Neuronal stem cell (in vitro differentiated cells): ENCODE measurements around the gene GALNT16.

Source experiments
- DNase-seq: peaks from one replicate; pipeline ENCODE4 v3.0.0-alpha.2; 2013; ENCODE audit warnings: low spot score
- H2AFZ ChIP-seq: one replicate; pipeline ENCODE4 v1.6.1; 2013; ENCODE audit warnings: mild to moderate bottlenecking, low read length, inconsistent platforms
- H2AK5ac ChIP-seq: 2 replicates; pipeline ENCODE4 v1.6.1; 2013; ENCODE audit warnings: low read depth, mild to moderate bottlenecking, inconsistent platforms, low read length, moderate library complexity, mixed read lengths
- H2BK120ac ChIP-seq: 2 replicates; pipeline ENCODE4 v1.6.1; 2013; ENCODE audit warnings: low read depth, mild to moderate bottlenecking, inconsistent platforms, low read length, moderate library complexity, mixed read lengths
- H2BK12ac ChIP-seq: one replicate; pipeline ENCODE4 v1.6.1; 2013; ENCODE audit warnings: low read length, inconsistent platforms
- H2BK15ac ChIP-seq: 2 replicates; pipeline ENCODE4 v1.6.1; 2013; ENCODE audit warnings: mild to moderate bottlenecking, low read length, inconsistent platforms, mixed read lengths
- H2BK5ac ChIP-seq: one replicate; pipeline ENCODE4 v1.6.1; 2013; ENCODE audit warnings: inconsistent platforms, mild to moderate bottlenecking, low read length, moderate library complexity
- H3K14ac ChIP-seq: one replicate; pipeline ENCODE4 v1.6.1; 2013; ENCODE audit warnings: low read length, inconsistent platforms
- H3K18ac ChIP-seq: 2 replicates; pipeline ENCODE4 v1.6.1; 2013; ENCODE audit warnings: low read length, inconsistent platforms
- H3K23ac ChIP-seq: 2 replicates; pipeline ENCODE4 v1.6.1; 2013; ENCODE audit warnings: low read depth, mild to moderate bottlenecking, mixed read lengths, low read length, inconsistent platforms; ENCODE audit not compliant: poor library complexity
- H3K27ac ChIP-seq: replicated peaks from 3 replicates; pipeline ENCODE4 v1.5.1; 2013; ENCODE audit warnings: low read length, inconsistent platforms
- H3K27me3 ChIP-seq, 3 experiments: 2 replicates each; pipeline ENCODE4 v1.6.1; 2013; ENCODE audit warnings: low read length in 3 of 3, mild to moderate bottlenecking in 2 of 3, inconsistent platforms in 1 of 3, low read depth in 1 of 3, mixed read lengths in 1 of 3, moderate library complexity in 1 of 3; ENCODE audit not compliant: control insufficient read depth in 3 of 3, insufficient read depth in 3 of 3
- H3K36me3 ChIP-seq, 2 donors: replicated peaks in 1 of 2; 2 replicates each; pipeline ENCODE4 v1.6.1; 2013; ENCODE audit warnings: low read length in 2 of 2; ENCODE audit not compliant: control insufficient read depth in 2 of 2, insufficient read depth in 2 of 2
- H3K4ac ChIP-seq: 2 replicates; pipeline ENCODE4 v1.6.1; 2013; ENCODE audit warnings: inconsistent platforms, mild to moderate bottlenecking, low read length, moderate library complexity
- H3K4me1 ChIP-seq, 2 donors: 1 replicate in 1 of 2; 2 replicates in 1 of 2; pipeline ENCODE4 v1.6.1; 2013; ENCODE audit warnings: low read length in 2 of 2, low read depth in 1 of 2; ENCODE audit not compliant: control insufficient read depth in 2 of 2, insufficient read depth in 1 of 2
- H3K4me2 ChIP-seq: one replicate; pipeline ENCODE4 v1.6.1; 2013; ENCODE audit warnings: mild to moderate bottlenecking, low read length, inconsistent platforms; ENCODE audit not compliant: insufficient read depth, poor library complexity, severe bottlenecking
- H3K4me3 ChIP-seq, 2 donors: 2 replicates each; pipeline ENCODE4 v1.5.1; 2013; ENCODE audit warnings: low read length in 2 of 2, mild to moderate bottlenecking in 2 of 2, inconsistent platforms in 1 of 2, moderate library complexity in 1 of 2
- H3K79me1 ChIP-seq: one replicate; pipeline ENCODE4 v1.6.1; 2013; ENCODE audit warnings: low read depth, mild to moderate bottlenecking, inconsistent platforms, low read length, moderate library complexity
- H3K9ac ChIP-seq: one replicate; pipeline ENCODE4 v1.6.1; 2013; ENCODE audit warnings: mild to moderate bottlenecking, low read depth, low read length, inconsistent platforms; ENCODE audit not compliant: poor library complexity
- H3K9me3 ChIP-seq, 2 donors: replicated peaks in 1 of 2; 2 replicates each; pipeline versions ENCODE3 to v1.6.1; 2013; ENCODE audit warnings: low read length in 2 of 2, mild to moderate bottlenecking in 2 of 2, inconsistent platforms in 1 of 2, low read depth in 1 of 2, mixed read lengths in 1 of 2, moderate library complexity in 1 of 2; ENCODE audit not compliant: control insufficient read depth in 2 of 2, insufficient read depth in 1 of 2
- H4K8ac ChIP-seq: one replicate; pipeline ENCODE4 v1.6.1; 2013; ENCODE audit warnings: low read depth, mild to moderate bottlenecking, inconsistent platforms, low read length, moderate library complexity
- H4K91ac ChIP-seq: one replicate; pipeline ENCODE4 v1.6.1; 2013; ENCODE audit warnings: low read length, low read depth, mild to moderate bottlenecking, inconsistent platforms; ENCODE audit not compliant: poor library complexity
- WGBS, 2 donors: extraction: QIAGEN DNeasy Blood & Tissue Kit; methylation state at CpG; one replicate each; pipeline ENCODE4 v1.1.7; 2013; ENCODE audit warnings: missing lambda C conversion rate in 2 of 2, mixed read lengths in 1 of 2; ENCODE audit not compliant: insufficient read length in 2 of 2, insufficient replicate concordance in 1 of 2; ENCODE audit errors: extremely low coverage in 2 of 2; 5-methylcytosine and 5-hydroxymethylcytosine counted together

Gene GALNT16

DNA sequence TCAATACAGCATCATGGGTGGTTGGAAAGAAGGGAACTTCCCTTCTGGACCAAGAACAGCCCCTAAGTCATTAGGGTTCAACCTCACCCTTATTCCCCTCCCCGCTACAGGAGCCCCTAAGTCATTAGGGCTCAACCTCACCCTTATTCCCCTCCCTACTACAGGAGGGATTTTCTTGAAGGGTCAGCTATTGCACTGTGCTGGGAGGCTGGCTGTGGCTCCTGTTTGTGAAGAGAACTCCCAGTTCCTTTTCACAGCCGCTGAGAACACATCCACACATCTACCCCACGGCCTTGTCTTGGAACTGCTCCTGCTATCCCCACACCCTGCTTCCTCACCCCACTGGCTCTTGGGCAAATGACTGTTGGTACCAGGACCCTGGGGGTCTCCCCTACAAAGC lies 93.2 kb downstream of the GALNT16 start:
- Histone ChIP-seq H2AK5ac (no peak overlapping the region), H3K27ac (no peak overlapping the region)

DNA sequence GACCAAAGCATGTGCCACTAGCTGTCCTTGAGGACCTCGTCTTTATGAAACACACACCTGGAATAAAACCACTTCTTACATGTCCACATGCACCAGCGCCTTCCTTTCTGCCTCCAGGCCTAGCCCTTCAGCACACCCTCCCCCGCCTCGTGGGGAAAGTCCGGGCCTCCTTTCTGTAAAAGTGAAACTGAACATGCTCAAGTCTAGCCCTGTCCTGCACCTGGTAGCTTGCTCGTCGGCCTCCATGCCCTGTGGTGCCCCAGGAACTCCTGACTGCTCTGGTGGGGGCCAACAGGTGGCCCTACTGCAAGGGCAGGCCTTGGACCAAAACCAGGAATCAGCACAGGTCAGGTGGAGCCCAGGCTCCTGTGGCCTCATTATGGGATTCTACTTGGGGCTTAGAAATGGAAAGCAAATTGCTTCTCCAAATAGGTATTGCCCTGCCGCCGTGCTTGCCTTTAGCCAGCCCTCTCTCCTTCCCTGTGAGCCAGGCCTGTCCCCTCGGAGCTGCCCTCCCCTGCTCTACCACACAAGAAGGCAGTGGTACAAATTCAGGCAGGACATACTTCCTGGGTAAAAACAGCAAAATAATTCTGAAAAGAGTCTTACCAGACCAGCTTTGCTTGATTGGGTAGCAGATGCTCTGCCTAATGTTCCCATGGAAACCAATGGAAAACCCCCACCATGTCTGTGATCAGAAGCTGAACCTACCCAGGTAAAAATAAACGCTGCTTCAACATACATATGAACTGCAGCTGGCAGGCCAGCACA lies 94.6 kb downstream of the GALNT16 start:
- no peak overlapping the region for H2BK15ac ChIP-seq
- H3K23ac ChIP-seq, result peak overlapping the region; percentile 48
- no peaks in the 10 kb centered on the region for H3K27me3 ChIP-seq
- no peak overlapping the region for H2BK5ac ChIP-seq
- peak overlapping the region in 1 of 2 donors; percentile 9 for H3K4me3 ChIP-seq
- WGBS, 2 donors, result no CpG with 5 or more reads among the region's 11 CpGs
- DNase-seq, result no peak
- H2BK12ac ChIP-seq, result no peak overlapping the region
- H3K79me1 ChIP-seq, result peaks cover 2% of the 10 kb centered on the region
- no peak overlapping the region for H2BK120ac ChIP-seq
- H3K14ac ChIP-seq, result no peak overlapping the region
- no peak overlapping the region for H3K9ac ChIP-seq
- H3K27ac ChIP-seq, result no peak overlapping the region
- peaks cover 2 to 8% of the 10 kb centered on the region in 2 donors for H3K4me1 ChIP-seq
- no peak overlapping the region for H2AFZ ChIP-seq
- no peak overlapping the region for H3K4ac ChIP-seq
- H4K8ac ChIP-seq, result no peak overlapping the region
- H4K91ac ChIP-seq, result no peak overlapping the region
- no peak overlapping the region for H3K18ac ChIP-seq
- H3K9me3 ChIP-seq, result no peaks in the 10 kb centered on the region
- H2AK5ac ChIP-seq, result peak overlapping the region; percentile 48
- H3K36me3 ChIP-seq, result peaks cover 0 to 17% of the 10 kb centered on the region in 2 donors
- no peak overlapping the region for H3K4me2 ChIP-seq

More for the DNA sequence above, 93.2 kb downstream of the GALNT16 start:
- H3K18ac ChIP-seq, result peak overlapping the region; percentile 20
- no peak overlapping the region for H2BK5ac ChIP-seq
- peaks cover 2% of the 10 kb centered on the region for H3K79me1 ChIP-seq
- no peak overlapping the region for H3K23ac ChIP-seq
- no peak overlapping the region for H2BK12ac ChIP-seq
- H3K4me2 ChIP-seq, result no peak overlapping the region
- peaks cover 2 to 27% of the 10 kb centered on the region in 2 donors for H3K36me3 ChIP-seq
- no peak overlapping the region for H3K4me3 ChIP-seq
- H3K4ac ChIP-seq, result no peak overlapping the region
- H3K14ac ChIP-seq, result no peak overlapping the region
- no peaks in the 10 kb centered on the region for H3K27me3 ChIP-seq
- no peak for DNase-seq
- H3K9ac ChIP-seq, result no peak overlapping the region
- H3K9me3 ChIP-seq, result no peaks in the 10 kb centered on the region
- no peak overlapping the region for H2BK120ac ChIP-seq
- WGBS, 2 donors, result no CpG with 5 or more reads among the region's 3 CpGs
- H4K91ac ChIP-seq, result no peak overlapping the region
- H4K8ac ChIP-seq, result no peak overlapping the region
- peaks cover 2 to 8% of the 10 kb centered on the region in 2 donors for H3K4me1 ChIP-seq
- no peak overlapping the region for H2BK15ac ChIP-seq
- no peak overlapping the region for H2AFZ ChIP-seq

DNA sequence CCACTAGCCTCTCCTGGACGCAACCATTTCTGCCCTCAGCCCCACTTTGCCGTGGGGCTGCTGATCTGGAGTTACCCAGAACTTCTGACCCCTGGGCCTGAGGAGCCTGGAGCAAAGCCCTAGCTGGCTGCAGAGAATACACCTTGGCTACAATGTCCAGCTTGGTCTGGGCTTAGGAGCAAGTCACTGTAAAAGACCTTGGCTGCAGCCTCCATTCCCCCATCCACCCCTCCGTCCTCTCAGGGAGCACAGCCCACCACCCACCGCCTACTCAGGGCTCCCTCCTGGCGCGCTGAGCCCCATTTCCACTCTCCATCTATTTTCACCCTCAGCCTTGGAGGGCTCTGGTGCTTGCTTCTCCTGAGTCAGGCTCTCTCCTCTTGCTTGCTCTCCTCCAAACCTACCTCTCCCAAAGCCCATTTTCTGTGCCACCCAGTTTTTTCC lies 95.2 kb downstream of the GALNT16 start:
- Histone ChIP-seq H3K4me1 (peaks cover 2 to 8% of the 10 kb centered on the region in 2 donors), H2AFZ (no peak overlapping the region), H3K27ac (no peak overlapping the region), H3K27me3 (no peaks in the 10 kb centered on the region), H3K4me3 (no peak overlapping the region), H3K36me3 (peaks cover 0 to 17% of the 10 kb centered on the region in 2 donors), H2AK5ac (no peak overlapping the region), H2BK15ac (no peak overlapping the region), H4K8ac (no peak overlapping the region), H3K9ac (no peak overlapping the region), H2BK12ac (no peak overlapping the region), H3K4ac (no peak overlapping the region), H4K91ac (no peak overlapping the region), H2BK120ac (no peak overlapping the region), H3K79me1 (peaks cover 2% of the 10 kb centered on the region), H3K9me3 (no peaks in the 10 kb centered on the region), H3K14ac (no peak overlapping the region), H3K4me2 (no peak overlapping the region), H3K23ac (no peak overlapping the region), H2BK5ac (no peak overlapping the region), H3K18ac (no peak overlapping the region)
- no CpG with 5 or more reads among the region's 6 CpGs for WGBS, 2 donors
- no peak for DNase-seq

DNA sequence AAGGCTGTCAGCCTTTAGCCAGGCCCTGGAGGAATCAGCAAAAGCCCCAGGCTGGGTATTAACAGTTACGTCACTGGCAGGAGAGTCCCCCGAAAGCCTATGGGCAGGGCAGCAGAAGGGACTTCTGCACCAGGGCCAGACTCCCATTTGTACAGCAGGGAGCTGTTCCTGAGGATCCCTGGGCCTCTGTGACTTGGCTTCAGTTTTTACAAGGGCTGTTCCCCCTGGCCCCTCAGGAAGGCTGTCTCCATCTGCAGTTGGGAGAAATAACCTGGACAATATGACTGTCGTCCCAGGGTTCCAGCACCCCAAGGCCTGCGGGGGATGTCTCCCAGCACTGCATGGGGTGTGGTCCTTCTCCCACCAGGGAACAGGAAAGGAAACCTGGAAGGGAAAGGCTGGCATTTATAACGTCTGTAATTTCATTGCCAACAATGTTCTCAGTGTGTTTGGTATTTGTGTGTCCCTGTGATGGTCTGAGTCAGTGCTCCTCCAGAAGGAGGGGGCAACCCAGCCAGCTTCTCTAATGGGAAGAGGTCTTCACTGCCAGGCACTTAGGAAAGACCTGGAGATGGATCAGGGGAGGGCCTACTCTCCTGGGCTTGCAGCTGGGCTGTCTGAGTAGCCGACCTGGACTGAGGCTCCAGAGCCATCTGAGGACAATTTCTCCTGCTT lies 95.8 kb downstream of the GALNT16 start:
- Histone ChIP-seq H4K91ac (no peak overlapping the region), H2BK120ac (no peak overlapping the region), H3K36me3 (peaks cover 0 to 12% of the 10 kb centered on the region in 2 donors), H3K4me1 (peaks cover 2 to 8% of the 10 kb centered on the region in 2 donors), H3K18ac (no peak overlapping the region), H3K9me3 (no peaks in the 10 kb centered on the region), H3K4me3 (no peak overlapping the region), H3K79me1 (peaks cover 2% of the 10 kb centered on the region), H2BK5ac (no peak overlapping the region), H3K27me3 (no peaks in the 10 kb centered on the region), H2AK5ac (no peak overlapping the region), H3K9ac (no peak overlapping the region), H3K14ac (no peak overlapping the region), H3K27ac (no peak overlapping the region), H3K4me2 (no peak overlapping the region), H2AFZ (no peak overlapping the region), H3K23ac (no peak overlapping the region), H2BK12ac (no peak overlapping the region), H3K4ac (no peak overlapping the region), H4K8ac (no peak overlapping the region), H2BK15ac (no peak overlapping the region)
- WGBS, 2 donors, result no CpG with 5 or more reads among the region's 6 CpGs
- no peak for DNase-seq
